ENCODE data around the gene HBE1. TPM values are rescaled to one million over a fixed set of nuclear protein-coding genes. Genes with fewer than 3 reads are reported as not detected.

The HBE1 gene
- total and polyA plus RNA-seq, 9 of the 15 experiments (the other 6 are each of a cell fraction or from before 2014, with no cell fraction given) = 612 to 10,250 (median 2,181) TPM

DNA sequence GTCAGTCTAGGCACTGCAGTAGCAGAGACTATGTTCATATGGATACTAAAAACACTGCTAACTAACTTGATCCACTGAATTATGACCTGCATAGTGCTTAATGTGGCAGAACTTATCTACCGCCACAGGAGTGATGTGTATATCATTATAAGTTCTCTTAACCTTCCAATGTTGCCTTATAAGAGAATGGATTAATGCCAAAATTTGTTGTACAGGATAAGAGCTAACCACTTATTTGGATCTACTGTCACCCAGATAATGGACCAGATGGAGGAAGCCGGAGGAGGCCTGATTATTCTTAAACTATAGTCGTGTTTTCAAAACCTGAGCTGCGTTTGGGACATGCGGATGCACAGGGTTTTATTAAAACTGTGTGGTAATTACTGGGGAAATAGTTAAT is 33.9 kb upstream of the HBE1 start:
- POLR2A ChIA-PET = interaction anchor here (0.7 to 1.4 kb wide), 2 partner anchors 92 to 310 kb away, joined by 3 read pairs; no protein-coding TSS in a partner anchor
- DNase-seq (ENCODE audit: extremely low read depth in 1 of 4, low spot score in 3 of 4) (no peak), ATAC-seq (no peak), FAIRE-seq (no peak)
- no peak overlapping the region for H3K4me2 ChIP-seq (ENCODE audit: insufficient read depth, low read length)
- no peaks in the 10 kb centered on the region for H3K9me1 ChIP-seq (ENCODE audit: control insufficient read depth, insufficient read depth, low read length)
- no peak overlapping the region for H3K27ac ChIP-seq (ENCODE audit: extremely low read depth, low read depth, low read length)
- H4K20me1 ChIP-seq (replicated peaks; ENCODE audit: control insufficient read depth, insufficient read depth, low read length) = no peaks in the 10 kb centered on the region
- TF ChIP-seq TCF3 (CRISPR knock-in tag; IDR thresholded peaks at IDR 0.05) (peak; percentile 67), LCOR (CRISPR knock-in tag; IDR thresholded peaks at IDR 0.05) (0 out of 2 replicates have a peak, but pooled peaks have one; percentile 24), FUS (optimal IDR thresholded peaks at IDR 0.05; ENCODE audit: low read depth, low read length) (no peak), NFIC (IDR thresholded peaks at IDR 0.05) (peak; percentile 43; the same call in 1 of the 2 replicates), ZNF354B (CRISPR knock-in tag; IDR thresholded peaks at IDR 0.05) (no peak), GABPB2 (CRISPR knock-in tag; conservative IDR thresholded peaks at IDR 0.05) (no peak), BRD4 (IDR thresholded peaks at IDR 0.05) (no peak), CBFA2T3 (IDR thresholded peaks at IDR 0.05) (peak; percentile 61), ATF1 (CRISPR knock-in tag; IDR thresholded peaks at IDR 0.05) (no peak), ATF1 (tag; IDR thresholded peaks at IDR 0.05) (no peak), PTRF (tag; IDR thresholded peaks at IDR 0.05) (no peak), ARID1B (IDR thresholded peaks at IDR 0.05) (0 out of 2 replicates have a peak, but pooled peaks have one; percentile 15), CBFB (CRISPR knock-in tag; IDR thresholded peaks at IDR 0.05) (no peak)
- TF ChIP-seq, protein P1, sequence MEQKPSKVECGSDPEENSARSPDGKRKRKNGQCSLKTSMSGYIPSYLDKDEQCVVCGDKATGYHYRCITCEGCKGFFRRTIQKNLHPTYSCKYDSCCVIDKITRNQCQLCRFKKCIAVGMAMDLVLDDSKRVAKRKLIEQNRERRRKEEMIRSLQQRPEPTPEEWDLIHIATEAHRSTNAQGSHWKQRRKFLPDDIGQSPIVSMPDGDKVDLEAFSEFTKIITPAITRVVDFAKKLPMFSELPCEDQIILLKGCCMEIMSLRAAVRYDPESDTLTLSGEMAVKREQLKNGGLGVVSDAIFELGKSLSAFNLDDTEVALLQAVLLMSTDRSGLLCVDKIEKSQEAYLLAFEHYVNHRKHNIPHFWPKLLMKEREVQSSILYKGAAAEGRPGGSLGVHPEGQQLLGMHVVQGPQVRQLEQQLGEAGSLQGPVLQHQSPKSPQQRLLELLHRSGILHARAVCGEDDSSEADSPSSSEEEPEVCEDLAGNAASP (IDR thresholded peaks at IDR 0.05) = no peak
- TF ChIP-seq, protein P2, sequence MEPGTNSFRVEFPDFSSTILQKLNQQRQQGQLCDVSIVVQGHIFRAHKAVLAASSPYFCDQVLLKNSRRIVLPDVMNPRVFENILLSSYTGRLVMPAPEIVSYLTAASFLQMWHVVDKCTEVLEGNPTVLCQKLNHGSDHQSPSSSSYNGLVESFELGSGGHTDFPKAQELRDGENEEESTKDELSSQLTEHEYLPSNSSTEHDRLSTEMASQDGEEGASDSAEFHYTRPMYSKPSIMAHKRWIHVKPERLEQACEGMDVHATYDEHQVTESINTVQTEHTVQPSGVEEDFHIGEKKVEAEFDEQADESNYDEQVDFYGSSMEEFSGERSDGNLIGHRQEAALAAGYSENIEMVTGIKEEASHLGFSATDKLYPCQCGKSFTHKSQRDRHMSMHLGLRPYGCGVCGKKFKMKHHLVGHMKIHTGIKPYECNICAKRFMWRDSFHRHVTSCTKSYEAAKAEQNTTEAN (CRISPR knock-in tag; IDR thresholded peaks at IDR 0.05) = no peak
- TF ChIP-seq, protein P3, sequence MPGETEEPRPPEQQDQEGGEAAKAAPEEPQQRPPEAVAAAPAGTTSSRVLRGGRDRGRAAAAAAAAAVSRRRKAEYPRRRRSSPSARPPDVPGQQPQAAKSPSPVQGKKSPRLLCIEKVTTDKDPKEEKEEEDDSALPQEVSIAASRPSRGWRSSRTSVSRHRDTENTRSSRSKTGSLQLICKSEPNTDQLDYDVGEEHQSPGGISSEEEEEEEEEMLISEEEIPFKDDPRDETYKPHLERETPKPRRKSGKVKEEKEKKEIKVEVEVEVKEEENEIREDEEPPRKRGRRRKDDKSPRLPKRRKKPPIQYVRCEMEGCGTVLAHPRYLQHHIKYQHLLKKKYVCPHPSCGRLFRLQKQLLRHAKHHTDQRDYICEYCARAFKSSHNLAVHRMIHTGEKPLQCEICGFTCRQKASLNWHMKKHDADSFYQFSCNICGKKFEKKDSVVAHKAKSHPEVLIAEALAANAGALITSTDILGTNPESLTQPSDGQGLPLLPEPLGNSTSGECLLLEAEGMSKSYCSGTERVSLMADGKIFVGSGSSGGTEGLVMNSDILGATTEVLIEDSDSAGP (CRISPR knock-in tag; IDR thresholded peaks at IDR 0.05) = no peak
- TF ChIP-seq, protein P4, sequence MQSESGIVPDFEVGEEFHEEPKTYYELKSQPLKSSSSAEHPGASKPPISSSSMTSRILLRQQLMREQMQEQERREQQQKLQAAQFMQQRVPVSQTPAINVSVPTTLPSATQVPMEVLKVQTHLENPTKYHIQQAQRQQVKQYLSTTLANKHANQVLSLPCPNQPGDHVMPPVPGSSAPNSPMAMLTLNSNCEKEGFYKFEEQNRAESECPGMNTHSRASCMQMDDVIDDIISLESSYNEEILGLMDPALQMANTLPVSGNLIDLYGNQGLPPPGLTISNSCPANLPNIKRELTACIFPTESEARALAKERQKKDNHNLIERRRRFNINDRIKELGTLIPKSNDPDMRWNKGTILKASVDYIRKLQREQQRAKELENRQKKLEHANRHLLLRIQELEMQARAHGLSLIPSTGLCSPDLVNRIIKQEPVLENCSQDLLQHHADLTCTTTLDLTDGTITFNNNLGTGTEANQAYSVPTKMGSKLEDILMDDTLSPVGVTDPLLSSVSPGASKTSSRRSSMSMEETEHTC (IDR thresholded peaks at IDR 0.05) = no peak
- WGBS (ENCODE audit: insufficient coverage, low coverage, missing lambda C conversion rate) = 44% methylated on average over 5 of the region's 5 CpGs
- no peak overlapping the region for H3K4me3 ChIP-seq
- no peaks in the 10 kb centered on the region for H3K9me3 ChIP-seq (replicated peaks; ENCODE audit: control insufficient read depth, insufficient read depth, low read depth, low read length)
- intact Hi-C loops (cut with micrococcal nuclease) (no loop called here), in situ Hi-C loops (cut with MboI) (loop anchor here (5.0 kb wide), 2 partner anchors 101 to 144 kb away; partner anchors contain the start of genes OR51I2 and OR51V1)
- no peak overlapping the region for H3K9ac ChIP-seq (ENCODE audit: insufficient read depth in 1 of 2, low read depth in 2 of 2, low read length in 2 of 2)
- CTCF ChIA-PET (ENCODE audit: low intra/inter-chr PET ratio) = no interaction called here
- no TSS peak for BruUV-seq (replicated peaks)
- H2AFZ ChIP-seq (ENCODE audit: low read depth, low read length) = no peak overlapping the region
- no peaks in the 10 kb centered on the region for H3K27me3 ChIP-seq (ENCODE audit: control insufficient read depth in 2 of 2, insufficient read depth in 2 of 2, low read length in 2 of 2)
- H3K4me1 ChIP-seq (replicated peaks in 1 of 2; ENCODE audit: control insufficient read depth in 2 of 2, insufficient read depth in 2 of 2, low read length in 2 of 2) = peaks cover 0 to 3% of the 10 kb centered on the region in 2 experiments; a peak in 2 of 5 replicates
- H3K36me3 ChIP-seq (ENCODE audit: control insufficient read depth, insufficient read depth, low read length) = peaks cover 77% of the 10 kb centered on the region
- peaks cover 36% of the 10 kb centered on the region for H3K79me2 ChIP-seq (ENCODE audit: control insufficient read depth, insufficient read depth, low read length)

Measured in K562 (cell line).